B cell (primary cell): Measurements from ENCODE around the gene ESPNL. TPM values are rescaled to one million over a fixed set of nuclear protein-coding genes. Genes with fewer than 3 reads are reported as not detected.

Source experiments
- ATAC-seq: fragments of 200-7000 bp; cut with Tn5 transposase; one replicate; pipeline ENCODE4 v1.10.0; 2021; ENCODE audit warnings: low read depth, mild to moderate bottlenecking, moderate number of reproducible peaks, moderate library complexity
- CTCF ChIA-PET: fragments of 350-600 bp; sonication (Branson Sonifier 250); formaldehyde crosslinking; loops from one replicate; lab custom pipeline; 2021; ENCODE audit warnings: antibody characterized with exemption, inconsistent platforms; lab: Charles Lee
- POLR2A ChIA-PET: fragments of 350-600 bp; sonication (Branson Sonifier 250); formaldehyde crosslinking; loops from one replicate; lab custom pipeline; 2021; ENCODE audit warnings: antibody characterized with exemption; lab: Charles Lee
- DNase-seq: peaks from one replicate; pipeline ENCODE4 v3.0.0; 2013
- H2AFZ ChIP-seq: 2 replicates; pipeline ENCODE4 v1.6.1; 2012; ENCODE audit warnings: mild to moderate bottlenecking, low read depth, low read length; ENCODE audit not compliant: insufficient read depth, poor library complexity, severe bottlenecking
- H3K27ac ChIP-seq, 2 donors: 1 replicate in 1 of 2; 2 replicates in 1 of 2; pipeline ENCODE4 v1.5.1; 2012 to 2013; ENCODE audit warnings: low read length in 2 of 2, mild to moderate bottlenecking in 2 of 2, moderate library complexity in 1 of 2
- H3K27me3 ChIP-seq, 4 experiments: fragments of 200-600 bp in 1 of 4; sonication (generic) in 1 of 4; replicated peaks in 1 of 4; 1 replicate in 2 of 4; 2 replicates in 2 of 4; pipeline versions ENCODE4 v1.6.1 to v1.7.0; 2013 to 2016; ENCODE audit warnings: low read length in 3 of 4, mild to moderate bottlenecking in 2 of 4, mixed read lengths in 1 of 4, moderate library complexity in 1 of 4; ENCODE audit not compliant: insufficient read depth in 4 of 4, control insufficient read depth in 3 of 4; ENCODE audit errors: control extremely low read depth in 1 of 4
- H3K36me3 ChIP-seq, 2 experiments: replicated peaks in 1 of 2; 1 replicate in 1 of 2; 2 replicates in 1 of 2; pipeline versions ENCODE4 v1.6.1 to v1.7.1; 2013; ENCODE audit warnings: low read length in 1 of 2; ENCODE audit not compliant: insufficient read depth in 2 of 2, control insufficient read depth in 1 of 2; ENCODE audit errors: control extremely low read depth in 1 of 2, extremely low read depth in 1 of 2
- H3K4me1 ChIP-seq, 2 donors: fragments of 200-600 bp in 1 of 2; sonication (generic) in 1 of 2; 1 replicate in 1 of 2; 2 replicates in 1 of 2; pipeline versions ENCODE4 v1.5.1 to v1.6.1; 2013 to 2017; ENCODE audit warnings: low read length in 2 of 2; ENCODE audit not compliant: control insufficient read depth in 2 of 2, insufficient read depth in 2 of 2
- H3K4me2 ChIP-seq: replicated peaks from 2 replicates; pipeline ENCODE3; 2012; ENCODE audit warnings: mild to moderate bottlenecking, low read depth, low read length; ENCODE audit not compliant: poor library complexity, severe bottlenecking
- H3K4me3 ChIP-seq, 5 experiments: fragments of 200-600 bp in 1 of 5; sonication (generic) in 1 of 5; 1 replicate in 3 of 5; 2 replicates in 2 of 5; pipeline versions ENCODE4 v1.5.1 to v1.7.0; 2011 to 2016; ENCODE audit warnings: low read length in 4 of 5, mild to moderate bottlenecking in 4 of 5, low read depth in 2 of 5, control low read depth in 1 of 5, moderate library complexity in 1 of 5; ENCODE audit not compliant: insufficient read depth in 1 of 5; ENCODE audit errors: control extremely low read depth in 1 of 5, extremely low read depth in 1 of 5
- H3K79me2 ChIP-seq: fragments of 200-600 bp; sonication (generic); one replicate; pipeline ENCODE4 v1.6.0; 2016; ENCODE audit warnings: low read length; ENCODE audit not compliant: control insufficient read depth, insufficient read depth
- H3K9ac ChIP-seq: fragments of 200-600 bp; sonication (generic); 2 replicates; pipeline ENCODE4 v1.6.1; 2017; ENCODE audit warnings: mild to moderate bottlenecking, low read length, moderate library complexity
- H3K9me3 ChIP-seq, 3 donors: one replicate each; pipeline versions ENCODE4 v1.6.1 to v1.7.1; 2013; ENCODE audit warnings: low read length in 2 of 3; ENCODE audit not compliant: control insufficient read depth in 2 of 3, insufficient read depth in 1 of 3; ENCODE audit errors: control extremely low read depth in 1 of 3
- H4K20me1 ChIP-seq: 2 replicates; pipeline ENCODE4 v1.6.0; 2012; ENCODE audit warnings: mild to moderate bottlenecking, low read length; ENCODE audit not compliant: insufficient read depth, control insufficient read depth, poor library complexity, severe bottlenecking
- H3K27ac Mint-ChIP-seq: one replicate; pipeline ENCODE4 v1.8.0; 2021; ENCODE audit warnings: mixed read lengths
- H3K27me3 Mint-ChIP-seq: one replicate; pipeline ENCODE4 v1.8.0; 2021; ENCODE audit warnings: mixed read lengths
- H3K4me1 Mint-ChIP-seq: one replicate; pipeline ENCODE4 v1.8.0; 2021; ENCODE audit warnings: mixed read lengths
- H3K4me3 Mint-ChIP-seq: one replicate; pipeline ENCODE4 v1.8.0; 2021; ENCODE audit warnings: mixed read lengths
- H3K9me3 Mint-ChIP-seq: one replicate; pipeline ENCODE4 v1.8.0; 2022; ENCODE audit warnings: mixed read lengths; ENCODE audit not compliant: insufficient read depth
- EZH2 ChIP-seq: IDR thresholded peaks from 2 replicates; pipeline ENCODE4 v1.6.1; 2012; ENCODE audit warnings: borderline replicate concordance, low read depth, mild to moderate bottlenecking, moderate library complexity, low read length; ENCODE audit not compliant: insufficient read depth, poor library complexity, severe bottlenecking
- WGBS: methylation state at CpG from one replicate; pipeline ENCODE4 v1.1.5; 2013; ENCODE audit warnings: missing lambda C conversion rate; ENCODE audit not compliant: insufficient coverage; 5-methylcytosine and 5-hydroxymethylcytosine counted together
- intact Hi-C: fragments of 100-400 bp; cut with micrococcal nuclease; formaldehyde crosslinking; loops from one replicate; pipeline ENCODE4 v1.10.0; 2022
- polyA plus RNA-seq: library from polyadenylated mRNA; depleted of rRNA; stranded (reverse); fragments of >200 nt; gene quantifications from 2 replicates; pipeline ENCODE4 v1.2.3, GENCODE V29; 2012
- total RNA-seq, 2 donors: library from RNA; stranded (reverse); fragments of 120-200 nt in 1 of 2; gene quantifications; 1 replicate in 1 of 2; 2 replicates in 1 of 2; pipeline versions ENCODE4 v1.2.3 to v1.2.4, GENCODE V29; 2013 to 2022
- TF ChIP-seq, protein P1 (sequence below): fragments of 200-600 bp; IDR thresholded peaks from one replicate; pipeline ENCODE4 v1.8.0; 2022; ENCODE audit warnings: antibody characterized with exemption, mild to moderate bottlenecking

ESPNL gene
- total and polyA plus RNA-seq, 2 donors (not counting 1 experiment from before 2014, with no cell fraction given) = 1.6 to 2.5 TPM

GRCh38 chr2:238087211-238087610 lies 12.9 kb upstream of the ESPNL start:
- no peaks in the 10 kb centered on the region for H3K27me3 ChIP-seq
- H3K4me2 ChIP-seq = peak overlapping the region; percentile 20
- H3K79me2 ChIP-seq = no peaks in the 10 kb centered on the region
- H3K9me3 ChIP-seq = no peaks in the 10 kb centered on the region
- H3K4me3 Mint-ChIP-seq = no peak overlapping the region
- ChIA-PET POLR2A (no interaction called here), CTCF (interaction anchor here (1.3 to 1.7 kb wide), 2 partner anchors 12 to 22 kb away, joined by 5 read pairs; no protein-coding TSS in a partner anchor)
- TF ChIP-seq EZH2 = no peak
- TF ChIP-seq, protein P1, sequence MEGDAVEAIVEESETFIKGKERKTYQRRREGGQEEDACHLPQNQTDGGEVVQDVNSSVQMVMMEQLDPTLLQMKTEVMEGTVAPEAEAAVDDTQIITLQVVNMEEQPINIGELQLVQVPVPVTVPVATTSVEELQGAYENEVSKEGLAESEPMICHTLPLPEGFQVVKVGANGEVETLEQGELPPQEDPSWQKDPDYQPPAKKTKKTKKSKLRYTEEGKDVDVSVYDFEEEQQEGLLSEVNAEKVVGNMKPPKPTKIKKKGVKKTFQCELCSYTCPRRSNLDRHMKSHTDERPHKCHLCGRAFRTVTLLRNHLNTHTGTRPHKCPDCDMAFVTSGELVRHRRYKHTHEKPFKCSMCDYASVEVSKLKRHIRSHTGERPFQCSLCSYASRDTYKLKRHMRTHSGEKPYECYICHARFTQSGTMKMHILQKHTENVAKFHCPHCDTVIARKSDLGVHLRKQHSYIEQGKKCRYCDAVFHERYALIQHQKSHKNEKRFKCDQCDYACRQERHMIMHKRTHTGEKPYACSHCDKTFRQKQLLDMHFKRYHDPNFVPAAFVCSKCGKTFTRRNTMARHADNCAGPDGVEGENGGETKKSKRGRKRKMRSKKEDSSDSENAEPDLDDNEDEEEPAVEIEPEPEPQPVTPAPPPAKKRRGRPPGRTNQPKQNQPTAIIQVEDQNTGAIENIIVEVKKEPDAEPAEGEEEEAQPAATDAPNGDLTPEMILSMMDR = no peak
- DNase-seq = no peak
- H3K4me1 Mint-ChIP-seq = peaks cover 10% of the 10 kb centered on the region
- no CpG with 5 or more reads among the region's 2 CpGs for WGBS
- H3K4me3 ChIP-seq = no peak overlapping the region
- H4K20me1 ChIP-seq = no peaks in the 10 kb centered on the region
- H3K4me1 ChIP-seq = peaks cover 9 to 11% of the 10 kb centered on the region in 2 donors
- no peak overlapping the region for H3K9ac ChIP-seq
- peaks cover 0 to 16% of the 10 kb centered on the region in 2 experiments for H3K36me3 ChIP-seq
- ATAC-seq = peak; percentile 31
- H3K27ac Mint-ChIP-seq = peak overlapping the region; percentile 51
- H2AFZ ChIP-seq = no peak overlapping the region
- H3K27me3 Mint-ChIP-seq = no peaks in the 10 kb centered on the region
- no peak overlapping the region for H3K27ac ChIP-seq
- H3K9me3 Mint-ChIP-seq = no peaks in the 10 kb centered on the region
- intact Hi-C loops = no loop called here

- no peak overlapping the region for H3K4me3 Mint-ChIP-seq
- no CpG with 5 or more reads among the region's 4 CpGs for WGBS
- ATAC-seq (no peak), DNase-seq (no peak)
- no peaks in the 10 kb centered on the region for H4K20me1 ChIP-seq
- H3K27ac Mint-ChIP-seq = no peak overlapping the region
- H3K4me1 ChIP-seq = peaks cover 9 to 11% of the 10 kb centered on the region in 2 donors
- H2AFZ ChIP-seq = no peak overlapping the region
- H3K9ac ChIP-seq = no peak overlapping the region
- no peaks in the 10 kb centered on the region for H3K9me3 Mint-ChIP-seq
- ChIA-PET CTCF (interaction anchor here (2.0 kb wide), 1 partner anchor 18 kb away, joined by 5 read pairs; no protein-coding TSS in a partner anchor), POLR2A (no interaction called here)
- no peak overlapping the region for H3K4me3 ChIP-seq
- H3K4me2 ChIP-seq = no peak overlapping the region
- intact Hi-C loops = no loop called here
- peaks cover 10% of the 10 kb centered on the region for H3K4me1 Mint-ChIP-seq
- H3K36me3 ChIP-seq = no peaks in the 10 kb centered on the region
- no peaks in the 10 kb centered on the region for H3K9me3 ChIP-seq
- no peaks in the 10 kb centered on the region for H3K27me3 Mint-ChIP-seq
- no peak overlapping the region for H3K27ac ChIP-seq
- no peaks in the 10 kb centered on the region for H3K27me3 ChIP-seq
- no peak for TF ChIP-seq EZH2
- TF ChIP-seq, protein P1 = no peak
- H3K79me2 ChIP-seq = no peaks in the 10 kb centered on the region
Measured at GRCh38 chr2:238090887-238091286, 9.3 kb upstream of the ESPNL start.
